SW480 (cell line): Measurements from ENCODE around the gene MGA.

ENCODE experiments used
- DNase-seq: peaks from one replicate; pipeline ENCODE4 v3.0.0-alpha.2; 2016; ENCODE audit warnings: low spot score

Gene MGA

DNA sequence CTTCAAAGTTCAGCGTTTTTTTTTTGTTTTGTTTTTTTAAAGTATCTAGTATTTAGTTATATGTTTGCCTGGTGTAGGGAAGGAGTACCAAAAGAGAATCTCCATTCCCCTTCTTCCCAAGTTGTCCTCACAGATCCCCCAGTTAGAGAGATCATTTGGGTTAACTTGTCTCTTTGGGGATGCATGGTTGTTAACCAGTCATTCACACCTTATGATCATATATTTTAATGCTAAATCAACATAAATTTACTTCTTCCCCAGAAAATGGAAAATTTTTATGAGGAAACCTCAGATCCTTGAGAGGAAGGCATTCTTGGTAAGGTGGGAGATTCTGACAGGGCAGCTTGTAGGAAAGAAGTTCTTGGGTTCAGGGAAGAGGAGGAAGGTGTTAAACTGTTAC lies 1.5 kb upstream of the MGA start:
- DNase-seq = no peak

DNA sequence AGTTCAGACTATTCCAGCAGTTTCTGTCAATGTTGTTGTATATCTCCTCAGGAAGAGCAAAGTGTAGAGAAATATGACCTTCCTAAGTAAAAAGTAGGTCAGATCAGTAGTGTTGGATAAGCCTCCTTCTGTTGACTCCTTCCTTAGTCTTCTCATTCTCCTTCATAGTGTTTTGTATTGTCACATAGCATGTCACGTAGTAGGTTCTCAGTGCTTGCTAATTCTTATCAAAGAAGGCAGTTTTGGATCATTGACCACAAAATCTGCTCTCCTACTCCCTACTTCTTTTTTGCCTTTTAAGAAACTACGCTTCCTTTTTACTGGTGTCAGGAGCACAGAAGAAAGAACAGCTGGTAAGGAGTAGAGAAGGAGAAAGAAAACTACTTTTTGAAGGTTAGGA lies 1.0 kb upstream of the MGA start:
- no peak for DNase-seq

DNA sequence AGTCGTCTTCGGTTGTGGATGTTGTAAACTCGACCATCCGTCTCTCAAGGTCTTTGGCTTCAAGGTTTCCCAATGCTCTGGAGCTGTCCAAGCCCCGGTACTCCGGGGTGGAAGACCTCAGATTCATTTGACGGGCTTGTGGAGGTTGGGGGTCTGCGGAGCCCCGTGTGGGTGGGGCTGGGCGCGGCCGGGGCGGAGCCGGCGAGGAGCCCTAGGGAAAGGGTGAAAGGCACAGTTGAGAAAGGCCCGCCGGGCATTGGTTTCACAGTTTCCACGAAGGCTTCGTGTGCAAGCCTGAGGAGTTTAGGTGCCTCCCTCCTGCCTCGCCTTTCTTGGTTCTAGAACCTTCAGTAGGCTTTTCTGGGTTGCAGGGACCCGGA lies 360 bp upstream of the MGA start:
- no peak for DNase-seq

DNA sequence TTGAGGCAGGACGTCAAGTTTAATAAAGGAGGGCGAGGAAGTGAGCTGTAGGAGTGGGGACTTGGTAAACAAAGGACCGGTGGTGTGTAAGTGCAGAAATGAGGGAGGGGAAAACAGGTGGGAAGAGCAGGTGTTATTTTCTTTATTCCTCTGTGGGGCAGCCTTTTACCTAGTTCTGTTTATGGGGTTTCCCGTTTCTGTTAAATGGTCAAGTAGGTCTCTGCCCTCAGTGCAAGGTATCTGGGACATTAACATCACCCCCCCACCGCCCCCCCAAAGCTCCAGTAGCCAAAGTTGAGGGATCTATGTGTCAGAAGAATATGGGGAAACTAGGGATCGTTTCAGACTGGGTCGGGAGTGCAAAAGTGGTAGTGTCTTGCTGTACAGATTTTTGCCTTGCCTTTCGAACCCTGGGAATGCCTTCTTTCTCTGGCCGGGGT lies 893 bp downstream of the MGA start:
- peak; percentile 6 for DNase-seq

DNA sequence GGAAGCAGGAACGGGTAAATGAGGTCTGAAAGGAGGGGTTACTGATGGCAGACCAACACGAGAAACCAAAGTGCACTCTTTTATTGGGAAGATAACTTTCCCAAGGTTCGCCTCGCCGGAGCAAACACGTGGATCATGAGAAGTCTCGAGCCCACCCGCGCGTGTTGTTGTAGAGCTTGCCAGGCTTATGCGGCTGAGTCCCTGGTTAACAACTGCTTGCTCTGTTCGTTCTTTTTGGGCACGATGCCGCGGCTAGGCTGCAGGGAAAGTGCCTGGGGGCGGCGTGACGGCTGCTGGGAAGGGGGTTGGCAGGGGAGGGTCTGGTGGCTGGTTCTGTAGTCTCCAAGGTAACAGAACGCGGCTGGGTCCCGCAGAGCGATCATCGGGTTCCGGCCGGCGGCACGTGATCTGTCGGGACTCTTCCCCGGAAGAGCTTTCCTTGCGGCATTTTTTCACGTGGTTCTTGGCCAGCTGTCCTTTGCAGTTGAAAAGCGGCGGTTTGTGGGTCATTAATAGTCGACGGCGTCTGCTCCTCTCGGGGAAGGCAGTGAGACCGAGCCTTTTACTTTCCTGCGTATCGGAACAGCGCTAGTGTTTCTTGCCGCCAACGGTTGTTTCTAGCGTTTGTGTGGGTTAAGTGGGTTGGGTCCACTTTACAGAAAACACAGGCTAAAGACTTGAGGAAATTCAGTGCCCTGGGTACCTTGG lies 1.5 kb downstream of the MGA start:
- DNase-seq = peak; percentile 75

DNA sequence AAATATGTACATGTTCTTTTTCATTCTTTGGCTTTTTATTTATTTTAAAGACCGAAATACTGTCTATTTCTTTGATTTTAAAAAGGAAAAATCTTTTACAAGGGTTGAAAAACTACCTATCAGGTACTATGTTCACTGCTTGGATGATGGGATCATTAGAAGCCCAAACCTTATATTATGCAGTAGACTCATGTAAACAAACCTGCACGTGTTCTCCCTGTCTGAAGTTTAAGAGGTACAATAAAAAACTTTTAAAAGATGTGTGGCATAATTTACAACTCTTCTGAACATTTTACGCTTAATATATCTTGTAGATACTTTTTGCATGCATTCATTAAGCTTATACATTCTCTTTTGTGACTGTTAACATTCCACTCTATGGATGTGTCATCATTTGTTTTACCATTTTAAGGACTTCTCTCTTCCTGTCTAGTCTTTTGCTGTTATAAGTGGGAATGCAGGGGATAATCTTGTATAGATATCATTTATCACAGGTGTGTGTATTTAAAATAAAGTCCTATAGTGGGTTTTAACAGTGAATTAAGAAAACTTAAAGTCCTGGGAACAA lies 6.2 kb downstream of the MGA start:
- DNase-seq = no peak

DNA sequence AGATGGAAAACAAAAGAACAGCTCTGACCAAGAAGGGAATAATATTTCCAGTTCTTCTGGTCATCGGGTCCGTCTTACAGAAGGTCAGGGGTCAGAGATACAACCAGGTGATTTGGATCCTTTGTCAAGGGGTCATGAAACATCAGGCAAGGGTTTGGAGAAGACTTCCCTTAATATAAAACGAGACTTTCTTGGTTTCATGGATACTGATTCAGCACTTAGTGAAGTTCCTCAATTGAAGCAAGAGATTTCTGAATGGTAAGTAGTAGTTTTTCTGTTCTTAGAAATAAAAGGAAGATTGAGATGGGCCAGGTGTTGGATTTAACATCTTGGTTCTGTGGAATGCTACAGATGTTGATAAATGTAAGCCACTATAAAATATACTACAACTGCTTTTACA lies 9.5 kb downstream of the MGA start:
- no peak for DNase-seq

DNA sequence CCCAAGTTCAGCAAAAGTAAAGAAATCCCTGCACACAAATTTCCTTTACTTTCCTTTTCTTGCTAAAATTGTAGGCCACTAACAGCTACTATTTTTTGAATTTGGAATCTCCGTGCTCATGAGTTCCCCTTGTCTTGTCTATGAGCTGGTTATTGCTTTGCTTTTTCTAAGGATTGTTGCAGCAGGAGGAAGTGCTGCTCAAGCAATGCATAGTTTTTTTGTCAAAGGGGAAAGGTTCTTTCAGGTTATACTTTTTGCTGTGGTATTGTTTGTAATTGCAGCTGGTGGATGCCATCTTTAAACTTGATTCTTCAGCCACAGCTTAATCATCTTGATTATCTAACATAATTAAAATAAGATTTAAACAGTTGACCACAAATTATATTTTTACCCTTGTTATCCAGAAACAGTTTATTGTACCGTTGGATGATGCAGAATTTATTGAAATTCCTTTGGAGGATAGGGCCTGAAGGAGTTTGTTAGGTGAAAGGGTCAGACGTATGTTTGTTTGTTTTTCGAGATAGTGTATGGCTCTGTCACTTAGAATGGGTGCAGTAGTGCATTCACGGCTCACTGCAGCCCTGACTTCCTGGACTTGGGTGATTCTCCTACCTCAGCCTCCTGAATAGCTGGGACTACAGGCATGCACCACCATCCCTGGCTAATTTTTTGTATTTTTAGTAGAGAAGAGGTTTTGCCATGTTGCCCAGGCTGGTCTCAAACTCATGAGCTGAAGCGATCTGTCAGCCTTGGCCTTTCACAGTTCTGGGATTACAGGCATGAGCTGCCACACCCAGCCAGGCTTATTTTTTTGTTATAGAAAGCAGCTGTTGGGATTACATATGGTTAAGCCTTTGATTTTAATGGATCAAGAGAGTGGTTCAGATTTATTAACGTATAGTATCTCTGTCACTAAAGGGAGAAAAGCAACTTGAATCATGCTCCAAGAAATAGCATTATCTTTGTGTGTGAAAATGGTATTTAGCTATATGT lies 11.7 kb downstream of the MGA start:
- no peak for DNase-seq

DNA sequence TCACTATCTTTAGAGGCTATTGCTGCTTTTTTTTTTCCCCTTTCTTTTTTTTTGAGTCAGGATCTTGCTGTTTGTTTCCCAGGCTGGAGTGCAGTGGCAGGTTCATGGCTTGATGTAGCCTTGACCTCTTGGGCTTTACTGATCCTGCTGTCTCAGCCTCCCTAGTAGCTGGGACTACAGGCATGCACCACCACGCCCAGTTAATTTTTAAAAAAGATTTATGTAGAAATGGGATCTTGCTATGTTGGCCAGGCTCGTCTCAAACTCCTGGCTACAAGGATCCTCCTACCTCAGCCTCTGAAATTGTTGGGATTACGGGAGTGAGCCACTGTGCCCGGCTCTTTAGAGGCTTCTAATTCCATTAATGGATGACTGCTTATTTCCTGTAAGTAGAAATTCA lies 15.1 kb downstream of the MGA start:
- no peak for DNase-seq

DNA sequence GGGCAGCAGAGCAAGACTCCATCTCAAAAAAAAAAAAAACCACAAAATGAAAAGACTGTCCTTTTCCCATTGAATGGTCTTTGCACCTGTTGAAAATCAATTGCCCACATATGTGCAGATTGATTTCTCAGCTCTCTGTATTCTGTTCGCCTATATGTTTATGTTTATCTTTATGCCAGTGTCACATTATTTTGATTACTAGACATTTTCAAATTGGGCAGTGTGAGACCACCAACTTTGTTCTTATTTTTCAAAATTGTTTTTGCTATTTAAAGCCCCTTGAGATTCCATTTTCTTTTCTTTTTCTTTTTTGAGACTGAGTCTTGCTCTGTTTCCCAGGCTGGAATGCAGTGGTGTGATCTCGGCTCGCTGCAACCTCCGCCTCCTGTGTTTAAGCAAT lies 18.5 kb downstream of the MGA start:
- no peak for DNase-seq

DNA sequence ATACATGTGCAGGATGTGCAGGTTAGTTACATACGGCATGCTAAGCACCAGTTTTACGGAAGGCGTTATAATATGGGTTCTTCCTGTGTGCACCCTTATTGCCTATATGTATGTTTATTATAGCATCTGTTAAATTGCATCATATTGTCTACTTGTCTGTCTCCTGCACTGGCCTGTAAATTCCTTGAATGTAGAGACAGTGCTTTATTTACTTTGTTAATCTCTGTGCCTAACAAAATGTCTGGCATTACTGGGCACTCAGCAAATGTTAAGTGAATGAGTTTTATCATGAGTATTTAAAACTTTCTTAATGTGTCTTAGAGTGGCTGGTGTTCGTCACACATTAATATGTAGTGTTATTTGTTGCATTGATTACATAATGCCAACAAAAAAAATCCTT lies 23.8 kb downstream of the MGA start:
- DNase-seq = no peak

DNA sequence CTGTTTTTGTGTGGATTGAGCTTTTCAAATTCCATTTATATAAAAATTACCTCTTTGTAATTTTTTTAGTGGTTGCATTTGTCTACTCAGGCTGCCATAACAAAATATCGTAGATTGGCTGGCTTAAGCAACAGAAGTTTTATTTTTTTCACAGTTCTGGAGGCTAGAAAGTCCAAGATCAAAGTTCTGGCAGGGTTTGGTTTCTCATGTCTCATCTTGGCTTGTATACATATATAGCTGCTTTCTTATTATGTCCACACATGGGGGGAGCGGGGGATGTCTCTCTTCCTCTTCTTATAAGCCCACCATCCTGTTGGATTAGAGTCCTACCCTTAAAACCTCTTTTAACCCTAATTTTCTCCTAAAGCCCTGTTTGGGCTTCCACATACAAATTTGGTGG lies 28.5 kb downstream of the MGA start:
- DNase-seq = no peak

DNA sequence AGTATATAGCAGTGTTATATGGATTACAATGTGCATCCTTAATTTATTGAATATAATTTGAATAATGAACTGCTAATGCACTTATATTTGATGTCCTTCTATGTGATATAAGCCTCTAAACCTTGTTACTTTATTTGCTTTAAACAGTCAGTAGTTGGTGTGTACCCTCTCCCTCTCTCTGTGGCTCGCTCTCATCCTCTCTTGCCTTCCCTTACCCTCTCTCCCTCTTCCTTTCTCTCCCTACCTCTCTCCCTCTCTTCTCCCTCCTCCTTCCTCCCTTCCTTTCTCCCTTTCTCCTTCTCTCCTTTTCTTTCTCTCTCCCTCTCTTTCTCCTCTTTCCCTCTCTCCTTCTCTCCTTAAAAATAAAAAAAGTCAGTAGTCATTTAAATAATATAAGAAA lies 28.9 kb downstream of the MGA start:
- no peak for DNase-seq

DNA sequence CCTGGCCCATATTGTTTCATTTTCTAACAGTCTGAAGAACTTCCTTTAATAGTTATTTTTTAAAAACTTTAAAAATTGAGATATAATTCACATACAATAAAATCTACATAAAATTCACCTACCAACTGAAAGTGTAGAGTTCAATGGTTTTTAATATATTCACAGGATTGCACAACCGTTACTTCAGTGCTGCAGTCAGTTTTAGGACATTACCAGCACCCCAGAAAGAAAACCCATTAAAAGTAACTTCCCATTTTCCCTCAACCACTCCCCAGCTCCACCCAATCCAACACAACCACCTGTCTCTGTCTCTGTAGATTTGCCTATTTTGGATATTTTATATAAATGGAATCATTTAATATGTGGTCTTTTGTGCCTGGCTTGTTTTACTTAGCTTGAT lies 29.6 kb downstream of the MGA start:
- no peak for DNase-seq

DNA sequence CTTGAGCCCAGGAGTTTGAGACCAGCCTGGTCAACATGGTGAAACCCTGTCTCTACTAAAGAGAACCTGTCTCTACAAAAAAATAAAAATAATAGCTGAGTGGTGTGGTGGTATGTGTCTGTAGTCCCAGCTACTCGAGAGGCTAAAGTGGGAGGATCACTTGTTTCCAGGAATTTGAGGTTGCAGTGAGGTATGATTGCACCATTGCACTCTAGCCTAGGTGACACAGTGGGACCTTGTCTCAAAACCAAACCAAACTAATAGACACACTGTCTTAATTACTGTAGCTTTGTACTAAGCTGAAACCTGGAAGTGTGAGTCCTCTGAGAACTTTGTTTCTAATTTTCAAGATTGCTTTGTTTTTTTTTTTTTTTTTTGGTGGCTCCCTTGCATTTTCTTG lies 30.4 kb downstream of the MGA start:
- no peak for DNase-seq

DNA sequence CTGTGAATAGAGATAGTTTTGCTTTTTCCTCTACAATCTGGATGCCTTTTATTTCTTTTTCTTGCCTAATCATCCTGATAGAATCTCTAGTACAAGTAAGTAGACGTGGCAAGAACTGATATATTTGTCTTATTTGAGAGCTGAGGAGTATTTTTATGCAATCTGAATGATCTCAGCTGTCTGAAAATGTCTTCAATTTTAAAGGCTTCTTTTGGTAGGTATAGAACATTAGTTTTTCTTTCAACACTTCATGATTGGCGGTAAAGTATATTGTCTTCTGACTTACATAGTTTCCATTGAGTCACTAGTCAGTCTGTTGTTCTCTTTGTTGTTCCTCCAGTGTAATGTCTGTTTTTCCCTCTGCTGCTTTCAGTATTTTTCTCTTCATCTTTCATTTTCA lies 31.3 kb downstream of the MGA start:
- no peak for DNase-seq

DNA sequence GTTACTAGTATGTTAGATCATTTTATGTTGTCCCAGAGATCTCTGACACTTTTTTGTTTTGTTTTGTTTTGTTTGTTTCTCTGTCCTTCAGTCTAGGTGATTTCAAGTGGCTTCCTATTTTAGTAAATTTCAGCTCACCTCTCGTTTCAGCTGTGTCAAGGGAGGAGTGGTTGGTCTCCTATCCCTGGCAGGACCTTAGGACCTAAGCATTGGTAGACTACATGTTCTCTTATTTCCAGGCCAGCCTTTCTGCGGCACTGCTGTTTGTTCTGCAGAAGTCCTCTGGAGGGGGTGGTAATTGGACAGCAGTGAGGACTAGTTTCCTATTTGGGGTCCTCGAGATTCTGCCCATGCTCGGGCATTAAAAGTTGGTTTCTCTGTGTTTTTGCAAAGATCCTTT lies 31.8 kb downstream of the MGA start:
- no peak for DNase-seq

DNA sequence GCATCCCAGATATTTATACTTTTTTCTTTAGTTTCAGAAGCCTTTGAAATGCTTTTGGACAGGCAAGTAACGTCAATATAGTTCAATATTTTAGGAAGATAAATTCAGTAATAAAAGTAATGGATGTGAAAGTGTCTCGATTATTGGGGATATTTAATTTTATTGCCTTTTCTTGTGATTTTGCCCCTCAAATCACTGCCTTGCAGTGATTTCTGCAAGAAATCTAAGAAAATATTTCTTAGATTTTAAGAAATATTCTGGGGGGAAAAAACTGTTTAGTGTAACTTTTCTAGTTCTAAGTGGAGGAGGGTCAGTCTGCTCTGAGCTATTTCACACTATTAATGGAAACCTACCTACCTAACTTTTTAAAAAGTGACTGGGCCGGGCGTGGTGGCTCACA lies 33.6 kb downstream of the MGA start:
- DNase-seq = no peak

DNA sequence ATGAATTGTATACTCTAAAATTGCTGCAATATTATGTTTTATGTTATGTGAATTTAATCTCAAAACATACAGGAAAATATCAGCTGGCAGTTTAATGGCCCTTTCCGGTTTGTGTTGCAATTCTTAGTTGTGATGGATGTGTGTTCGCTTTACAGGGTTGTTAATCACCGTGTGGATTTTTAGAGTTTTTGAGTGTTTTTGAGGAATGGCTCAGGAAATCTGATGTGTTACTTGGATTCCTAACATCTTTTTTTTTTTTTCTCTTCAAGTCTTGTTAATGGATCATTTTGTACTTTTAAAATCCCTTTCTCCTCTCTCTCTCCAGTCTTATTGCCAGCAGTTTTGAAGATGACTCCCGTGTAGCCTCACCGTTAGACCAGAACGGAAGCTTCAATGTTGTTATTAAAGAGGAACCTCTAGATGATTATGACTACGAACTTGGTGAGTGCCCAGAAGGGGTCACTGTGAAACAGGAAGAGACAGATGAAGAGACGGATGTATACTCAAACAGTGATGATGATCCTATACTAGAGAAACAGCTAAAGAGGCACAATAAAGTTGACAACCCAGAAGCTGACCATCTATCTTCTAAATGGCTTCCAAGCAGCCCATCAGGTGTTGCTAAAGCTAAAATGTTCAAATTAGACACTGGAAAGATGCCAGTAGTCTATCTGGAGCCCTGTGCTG lies 35.7 kb downstream of the MGA start:
- DNase-seq = peak; percentile 16

DNA sequence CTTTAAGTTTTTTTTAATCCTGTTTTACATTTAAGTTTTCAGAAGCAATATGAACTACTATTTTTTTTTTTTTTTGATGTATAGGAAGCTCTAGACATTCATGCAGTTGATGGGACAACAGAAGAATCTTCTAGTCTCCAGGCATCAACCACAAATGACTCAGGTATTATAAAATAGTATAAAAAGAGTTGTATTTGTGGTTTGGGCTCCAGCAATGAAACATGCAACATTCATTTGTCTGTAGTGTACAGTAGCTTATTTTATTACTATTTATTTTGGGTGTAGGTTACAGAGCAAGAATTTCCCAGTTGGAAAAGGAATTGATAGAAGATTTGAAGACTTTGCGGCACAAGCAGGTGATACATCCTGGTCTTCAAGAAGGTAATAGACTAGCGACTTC lies 38.6 kb downstream of the MGA start:
- peak; percentile 49 for DNase-seq

DNA sequence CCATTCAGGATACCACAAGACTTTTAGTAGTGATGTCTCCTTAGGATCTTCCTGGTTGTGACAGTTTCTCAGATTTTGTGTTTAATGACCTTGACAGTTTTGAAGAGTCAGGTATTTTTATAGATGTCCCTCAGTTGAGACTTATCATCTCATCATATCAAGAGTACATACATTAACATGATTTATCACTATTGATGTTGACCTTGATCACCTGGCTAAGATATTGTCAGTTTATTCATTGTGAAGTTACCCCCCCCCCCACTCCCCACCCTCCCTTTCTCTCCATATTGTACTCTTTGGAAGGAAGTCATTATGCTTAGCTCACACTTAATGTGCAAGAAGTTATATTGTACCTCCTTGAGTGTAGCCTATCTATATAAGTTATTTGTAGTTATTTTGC lies 42.9 kb downstream of the MGA start:
- no peak for DNase-seq

DNA sequence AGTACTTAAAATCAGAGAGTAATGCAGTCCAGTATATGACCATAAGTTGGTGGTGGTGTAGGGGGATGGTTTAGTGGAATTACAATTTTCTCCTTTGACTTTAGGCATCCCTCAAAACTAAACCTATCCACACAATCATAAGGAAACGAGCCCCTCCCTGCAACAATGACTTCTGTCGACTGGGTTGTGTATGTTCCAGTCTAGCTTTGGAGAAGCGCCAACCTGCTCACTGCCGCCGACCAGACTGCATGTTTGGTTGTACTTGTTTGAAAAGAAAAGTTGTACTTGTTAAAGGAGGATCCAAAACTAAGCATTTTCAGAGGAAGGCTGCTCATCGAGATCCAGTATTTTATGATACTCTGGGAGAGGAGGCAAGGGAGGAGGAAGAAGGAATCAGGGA lies 52.8 kb downstream of the MGA start:
- DNase-seq = no peak

DNA sequence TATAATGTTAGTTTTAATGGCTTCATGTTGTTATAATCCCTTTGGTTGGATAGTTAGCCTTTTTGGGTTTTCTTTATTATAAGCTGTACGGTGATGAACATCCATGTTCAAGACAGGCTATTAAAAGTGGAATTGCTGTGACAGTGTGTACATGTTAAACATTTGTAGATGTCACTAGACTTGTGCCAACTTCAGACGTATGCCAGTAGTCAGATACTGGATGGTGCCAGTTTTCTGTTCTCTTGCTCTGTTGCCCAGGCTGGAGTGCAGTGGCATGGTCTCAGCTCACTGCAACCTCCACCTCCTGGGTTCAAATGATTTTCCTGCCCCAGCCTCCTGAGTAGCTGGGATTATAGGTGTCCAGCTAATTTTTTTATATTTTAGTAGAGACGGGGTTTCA lies 54.1 kb downstream of the MGA start:
- DNase-seq = no peak
